Measurements from ENCODE around the gene VEPH1. TPM values are rescaled to one million over a fixed set of nuclear protein-coding genes. Genes with fewer than 3 reads are reported as not detected.

VEPH1 gene
- total RNA-seq, 1 donor from 2014 or later: 13.0 TPM

DNA sequence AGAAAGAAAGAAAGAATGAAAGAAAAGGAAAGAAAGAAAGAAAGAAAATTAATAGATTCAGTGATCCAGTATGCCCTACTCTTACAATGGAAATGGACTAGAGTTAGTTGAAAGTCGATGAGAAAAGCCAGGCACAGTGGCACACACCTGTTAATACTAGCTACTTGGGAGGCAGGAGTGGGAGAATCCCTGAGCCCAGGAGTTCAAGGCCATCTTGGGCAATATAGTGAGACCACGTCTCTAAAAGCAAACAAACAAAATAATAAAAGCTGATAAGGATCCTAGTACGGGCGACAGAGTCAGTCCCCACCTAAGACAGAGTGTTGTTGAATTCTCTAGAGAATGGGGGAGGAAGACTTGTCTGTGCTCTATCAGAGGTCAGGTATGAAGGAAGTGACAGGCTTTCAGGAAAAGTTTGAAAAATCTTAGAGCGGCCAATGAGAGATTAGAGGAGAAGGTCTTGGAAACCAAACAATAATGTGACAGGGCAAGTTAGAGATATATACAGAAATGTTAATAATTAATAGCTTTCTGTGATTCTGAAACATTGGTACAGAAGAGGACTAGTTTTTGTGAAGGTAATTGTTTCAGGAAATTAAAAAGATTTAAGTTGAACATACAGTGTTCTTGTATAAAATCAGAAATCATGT, 184.5 kb downstream of the VEPH1 start:
- DNase-seq (ENCODE audit: low spot score in 2 of 2) (no peak), FAIRE-seq (no peak)

DNA sequence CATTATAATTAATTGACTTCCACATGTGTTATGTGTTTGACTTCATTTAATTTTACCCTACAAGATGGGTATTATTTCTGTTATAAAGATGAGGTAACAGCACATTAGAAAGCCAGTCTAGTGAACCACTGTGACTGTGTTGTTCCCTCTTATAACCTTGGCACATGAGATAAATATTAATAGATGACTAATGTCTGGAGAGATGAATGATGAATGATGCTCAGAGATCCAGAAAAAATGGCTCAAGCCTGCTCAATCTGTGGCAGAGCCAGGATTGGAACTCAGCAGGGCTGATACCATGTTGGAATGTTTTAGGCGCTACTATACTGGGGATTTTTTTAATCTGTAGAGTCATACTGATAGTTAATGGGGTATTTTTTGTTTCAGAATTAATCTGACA, 185.3 kb downstream of the VEPH1 start:
- FAIRE-seq (no peak), DNase-seq (ENCODE audit: low spot score in 2 of 2) (no peak)

GRCh38 chr3:157313186-157313585, 190.0 kb downstream of the VEPH1 start:
- no peak for DNase-seq (ENCODE audit: low spot score in 2 of 2)
- no peak for FAIRE-seq

- FAIRE-seq: no peak
- no peak for DNase-seq (ENCODE audit: low spot score in 2 of 2)
These were observed 190.9 kb downstream of the VEPH1 start for GRCh38 chr3:157312376-157312745.

DNA sequence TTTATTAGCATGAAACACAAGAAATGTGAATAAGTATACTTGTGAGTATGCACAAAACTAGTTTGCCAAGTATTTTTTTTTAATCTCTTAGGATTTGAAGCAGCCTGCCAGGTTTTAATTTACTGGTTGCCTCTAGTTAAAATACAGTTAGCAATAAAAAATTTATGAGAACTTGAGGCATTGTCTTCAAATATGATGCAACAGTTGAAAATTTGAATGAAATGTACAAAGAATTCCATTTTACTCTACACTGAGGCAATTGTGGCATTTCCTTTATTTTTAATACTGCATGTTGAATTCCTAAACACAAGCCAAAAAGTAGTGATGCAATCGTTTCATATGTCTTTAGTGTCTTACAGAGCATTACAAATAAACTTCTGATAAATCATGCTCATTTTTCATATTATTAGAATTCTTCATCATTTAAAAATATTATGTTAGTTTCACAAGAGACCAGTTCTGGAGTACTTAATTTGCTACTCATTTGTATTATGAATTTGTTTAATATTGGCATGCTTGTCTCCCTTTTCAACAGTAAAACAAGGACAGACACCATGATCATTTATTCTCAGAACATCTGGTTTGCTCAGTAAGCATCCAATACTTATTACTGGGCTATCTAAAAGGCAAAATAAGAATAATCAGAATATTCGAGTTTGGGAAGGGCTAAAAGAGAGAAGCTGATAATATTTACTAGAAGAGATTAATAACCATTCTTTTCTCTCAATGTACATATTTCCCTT, 191.4 kb downstream of the VEPH1 start:
- no peak for FAIRE-seq

GRCh38 chr3:157310329-157311052, 192.7 kb downstream of the VEPH1 start:
- FAIRE-seq (no peak), DNase-seq (ENCODE audit: low spot score in 2 of 2) (no peak)

More for the DNA sequence above, 191.4 kb downstream of the VEPH1 start:
- DNase-seq (ENCODE audit: low spot score in 2 of 2): no peak

GRCh38 chr3:157306502-157306901, 196.7 kb downstream of the VEPH1 start:
- no peak for DNase-seq (ENCODE audit: low spot score in 2 of 2)
- FAIRE-seq: no peak

DNA sequence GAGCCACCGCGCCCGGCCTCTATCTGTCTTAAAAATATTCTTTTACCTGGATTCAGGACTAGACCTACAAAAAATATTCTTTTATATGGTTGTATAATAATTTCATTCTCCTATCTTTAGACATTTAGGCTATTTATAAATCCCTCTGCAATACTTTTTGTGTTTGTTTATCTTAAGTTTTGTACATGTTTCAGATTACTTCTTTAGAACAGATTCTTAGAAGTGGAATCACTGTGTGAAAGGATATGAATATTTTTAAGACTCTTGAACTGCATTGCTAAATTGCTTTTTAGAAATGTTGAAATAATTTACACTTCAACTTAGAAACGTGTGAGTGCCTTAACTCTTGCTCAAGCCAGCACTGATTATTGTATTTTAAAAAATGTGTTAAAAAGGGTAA, 197.8 kb downstream of the VEPH1 start:
- no peak for DNase-seq (ENCODE audit: low spot score in 2 of 2)
- no peak for FAIRE-seq

DNA sequence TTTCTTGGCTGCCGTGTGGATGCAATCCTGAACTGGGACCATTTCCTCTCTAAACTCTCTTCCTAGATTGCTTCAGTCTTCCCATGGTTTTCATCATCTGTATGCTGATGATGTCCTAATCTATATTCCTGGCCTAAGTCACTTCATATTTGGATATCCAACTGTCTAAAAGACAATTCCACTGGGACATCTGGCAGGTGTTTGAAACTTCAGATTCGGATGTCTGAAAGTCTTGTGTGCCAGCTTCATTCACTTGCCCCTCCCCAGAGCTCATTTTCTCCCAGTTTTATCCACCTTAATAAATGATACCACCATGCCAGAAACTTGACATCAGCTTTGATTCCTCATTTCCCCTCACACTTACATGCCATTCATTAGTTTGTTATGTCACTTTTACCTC, 201.5 kb downstream of the VEPH1 start:
- DNase-seq (ENCODE audit: low spot score in 2 of 2) (no peak), FAIRE-seq (no peak)

GRCh38 chr3:157300981-157301663, 202.1 kb downstream of the VEPH1 start:
- FAIRE-seq (no peak), DNase-seq (ENCODE audit: low spot score in 2 of 2) (no peak)

DNA sequence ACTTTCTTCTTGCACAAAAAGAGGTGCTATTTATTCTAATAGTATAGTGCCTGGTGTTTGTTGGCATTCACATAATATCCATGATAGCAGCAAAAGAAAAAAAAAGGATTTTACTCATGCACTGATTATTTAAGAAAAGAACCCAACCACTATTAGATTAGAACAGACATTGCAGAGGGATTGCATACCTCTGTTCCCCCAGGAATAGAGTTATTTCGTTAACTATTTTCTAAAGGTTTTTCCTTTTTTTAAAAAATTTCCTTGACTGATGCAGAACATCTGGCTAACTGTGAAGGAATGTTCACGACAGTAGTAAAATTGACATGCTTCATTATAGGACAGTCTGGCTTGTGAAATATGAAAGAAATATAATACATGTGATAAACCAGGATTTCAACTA, 203.1 kb downstream of the VEPH1 start:
- FAIRE-seq: no peak
- DNase-seq (ENCODE audit: low spot score in 2 of 2): no peak

DNA sequence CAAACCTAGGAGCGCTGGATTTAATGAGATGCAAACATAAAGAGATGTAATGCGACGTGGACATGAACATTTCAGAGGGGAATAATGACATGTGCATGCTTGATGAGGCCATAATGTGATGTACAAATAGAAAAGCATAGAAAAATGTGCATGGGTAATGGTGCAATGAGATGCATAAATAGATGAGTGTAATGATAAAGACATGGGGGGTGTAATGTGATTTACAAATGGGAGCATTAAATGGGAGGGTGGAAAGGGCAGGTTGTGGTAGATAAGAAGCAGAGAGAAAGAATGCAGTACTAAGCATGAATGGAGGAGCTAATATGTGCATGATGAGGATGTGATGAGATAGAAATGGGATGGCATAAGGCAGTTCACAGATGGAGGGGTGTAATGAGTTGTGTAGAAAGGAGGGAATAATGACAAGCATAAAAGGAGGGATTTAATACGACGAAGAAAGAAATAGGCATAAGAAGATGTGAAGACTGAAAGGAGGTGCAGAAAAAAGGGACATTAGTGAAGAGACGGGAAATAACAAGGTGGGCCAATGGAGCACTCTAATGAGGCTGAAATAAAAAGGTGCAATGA, 205.8 kb downstream of the VEPH1 start:
- FAIRE-seq (no peak), DNase-seq (ENCODE audit: low spot score in 2 of 2) (no peak)

DNA sequence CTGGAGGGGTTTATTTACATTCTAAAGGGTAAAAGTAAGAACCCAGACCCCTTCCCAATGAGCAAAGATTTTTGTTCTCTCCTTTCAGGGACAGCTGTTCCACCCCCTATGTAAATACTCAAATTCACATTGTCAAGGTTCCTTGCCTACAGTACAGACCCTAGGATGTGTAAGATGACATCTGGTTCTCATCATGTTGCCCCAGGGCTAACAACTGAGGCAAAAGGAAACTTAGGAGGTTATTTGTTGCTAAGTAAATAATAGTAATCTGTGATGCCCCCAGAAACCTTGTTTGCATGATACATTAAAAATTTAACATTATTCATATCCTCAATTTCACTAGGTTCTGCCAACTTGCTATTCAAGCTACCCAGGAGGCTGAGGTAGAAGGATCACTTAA, 208.3 kb downstream of the VEPH1 start:
- DNase-seq (ENCODE audit: low spot score in 2 of 2) (no peak), FAIRE-seq (no peak)

DNA sequence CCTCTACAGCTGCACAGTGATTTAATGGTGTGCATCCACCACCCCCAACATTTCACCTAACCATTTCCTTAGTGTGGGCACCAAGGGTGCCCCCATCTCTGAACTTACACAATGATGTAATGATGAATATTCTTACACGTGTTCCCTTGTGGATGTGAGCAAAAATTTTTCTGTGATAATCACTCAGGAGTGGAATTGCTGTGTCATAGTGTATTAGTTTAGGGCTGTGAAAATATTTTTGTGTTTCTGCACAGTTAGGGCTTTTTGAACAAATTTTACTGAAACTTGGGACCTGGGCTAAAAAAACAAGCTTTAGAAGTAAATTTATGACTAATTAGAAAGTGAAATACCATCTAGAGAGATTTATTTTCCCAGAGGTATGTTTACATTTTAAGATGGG, 208.7 kb downstream of the VEPH1 start:
- DNase-seq (ENCODE audit: low spot score in 2 of 2): no peak

DNA sequence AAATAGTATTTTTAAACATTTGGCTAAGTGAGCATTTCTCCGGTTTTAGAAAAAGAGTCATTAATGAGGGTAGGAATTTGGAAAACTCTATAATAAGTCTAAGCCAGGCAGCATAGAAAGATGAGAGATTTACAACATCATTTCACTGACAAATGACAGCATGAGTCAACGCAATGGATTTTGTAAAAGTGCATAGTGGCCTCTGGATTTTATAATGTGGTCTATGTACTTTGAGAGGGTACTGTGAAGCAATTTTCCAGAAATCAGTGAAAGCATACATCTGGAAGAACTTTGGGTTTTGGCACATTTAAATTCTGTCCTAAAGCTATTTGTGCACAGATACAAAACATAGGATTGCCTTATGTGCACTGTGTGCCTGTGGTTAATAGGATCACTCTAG, 212.4 kb downstream of the VEPH1 start:
- DNase-seq (ENCODE audit: low spot score in 2 of 2) (no peak), FAIRE-seq (no peak)

More for the DNA sequence above, 208.7 kb downstream of the VEPH1 start:
- FAIRE-seq: no peak

DNA sequence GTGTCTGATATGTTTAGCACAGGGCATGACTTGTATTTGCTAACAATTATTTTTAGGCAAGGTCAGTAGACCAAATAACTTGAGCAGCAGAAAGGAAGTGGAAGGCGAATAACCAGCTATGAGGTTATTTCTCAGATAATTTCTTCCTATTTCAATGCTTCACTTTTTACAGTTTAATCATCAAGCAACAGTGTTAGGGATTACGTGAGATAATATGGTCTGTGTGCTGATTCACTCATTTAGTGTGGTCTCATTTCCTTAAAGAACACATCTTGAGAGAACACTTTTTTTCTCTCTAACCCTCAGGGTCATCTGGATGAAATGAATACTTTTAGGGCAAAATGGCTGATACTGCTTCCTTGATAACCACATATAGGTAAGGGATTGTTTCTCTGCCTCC, 217.2 kb downstream of the VEPH1 start:
- FAIRE-seq: no peak
- no peak for DNase-seq (ENCODE audit: low spot score in 2 of 2)

- no peak for FAIRE-seq
- DNase-seq (ENCODE audit: low spot score in 2 of 2): no peak
These were observed 218.1 kb downstream of the VEPH1 start for GRCh38 chr3:157285141-157285540.

GRCh38 chr3:157284688-157285087, 218.5 kb downstream of the VEPH1 start:
- FAIRE-seq: no peak
- no peak for DNase-seq (ENCODE audit: low spot score in 2 of 2)

DNA sequence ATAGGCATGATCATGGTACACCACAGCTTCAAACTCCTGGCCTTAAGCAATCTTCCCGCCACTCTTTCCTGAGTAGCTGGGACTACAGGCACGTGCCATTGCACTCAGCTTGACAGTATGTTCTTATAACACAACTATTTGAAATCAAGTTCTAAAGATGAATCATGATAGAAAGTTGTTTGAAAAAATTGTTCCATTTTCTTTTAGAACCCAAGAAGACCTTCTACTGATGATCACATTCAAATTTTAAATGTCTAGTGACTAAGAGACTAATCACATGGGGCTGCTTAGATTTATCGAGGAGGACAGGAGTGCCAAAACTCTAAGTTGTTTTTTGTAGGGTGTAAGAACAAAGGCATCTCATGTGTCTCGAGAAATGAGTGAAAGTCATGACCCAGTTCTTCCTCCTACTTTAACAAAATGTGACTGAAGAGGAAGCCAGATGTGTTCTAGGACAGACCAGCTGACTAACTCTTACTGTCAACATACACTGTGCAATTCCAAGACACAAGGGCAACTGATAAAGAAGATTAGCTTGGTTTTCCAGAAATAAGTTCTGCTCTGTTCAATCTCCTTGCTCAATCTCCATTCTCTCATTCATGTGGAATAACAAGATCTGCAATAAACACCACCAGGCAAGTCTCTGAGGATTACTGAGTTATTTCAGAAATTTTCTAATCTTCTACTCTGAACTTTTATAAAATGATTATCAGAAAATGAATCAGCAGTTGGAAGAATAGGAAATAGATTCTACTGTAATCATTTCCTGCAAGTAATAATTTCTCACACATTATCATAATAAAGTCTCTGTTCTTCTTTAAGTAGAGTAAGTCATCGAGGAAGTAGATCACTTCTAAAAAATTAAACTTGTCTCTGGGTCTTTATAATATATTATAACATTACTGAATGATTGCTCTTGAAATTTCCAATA, 220.7 kb downstream of the VEPH1 start:
- FAIRE-seq (no peak), DNase-seq (ENCODE audit: low spot score in 2 of 2) (no peak)

- FAIRE-seq: no peak
- DNase-seq (ENCODE audit: low spot score in 2 of 2): no peak
These were observed 222.4 kb downstream of the VEPH1 start for GRCh38 chr3:157280786-157281185.

Measured in frontal cortex (tissue), 4 donors.